Prostate gland (tissue), 2 donors: ENCODE measurements around the gene PCDH7.

Source experiments
- POLR2A ChIP-seq: fragments of 450-650 bp; IDR thresholded peaks from one replicate; pipeline ENCODE4 v1.6.1; 2016; ENCODE audit warnings: antibody characterized with exemption, mild to moderate bottlenecking
- POLR2AphosphoS5 ChIP-seq: sonication (generic); formaldehyde crosslinking; IDR thresholded peaks from one replicate; pipeline ENCODE4 v1.6.1; 2017; ENCODE audit warnings: antibody characterized with exemption
- TF ChIP-seq, protein P1 (sequence below), 4 experiments: fragments of 200-600 bp in 2 of 4; fragments of 450-650 bp in 2 of 4; sonication (generic) in 2 of 4; IDR thresholded peaks; 1 replicate in 3 of 4; 2 replicates in 1 of 4; pipeline ENCODE4 v1.5.1; 2016 to 2019; ENCODE audit warnings: antibody characterized with exemption in 4 of 4, mild to moderate bottlenecking in 2 of 4, moderate library complexity in 2 of 4

DNA sequence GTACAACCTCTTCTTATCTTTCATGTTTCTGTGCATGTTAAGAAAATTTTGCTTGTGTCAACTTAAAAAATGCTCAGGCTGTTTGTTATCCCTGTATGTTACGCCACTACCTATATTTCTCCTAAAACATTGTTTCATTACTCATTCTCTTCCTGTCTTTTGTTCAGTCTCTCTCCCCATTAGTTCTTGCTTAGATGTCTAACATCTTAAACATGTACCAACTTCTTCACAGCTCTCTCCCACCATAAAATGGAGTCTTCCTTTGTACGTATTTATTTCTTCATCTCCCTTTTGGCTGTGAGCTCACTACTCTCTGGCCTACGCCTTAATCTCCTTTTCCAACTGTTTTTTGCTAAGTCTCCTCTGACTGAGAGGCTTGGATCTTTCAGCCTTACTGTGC lies 36.4 kb downstream of the PCDH7 start:
- TF ChIP-seq, protein P1, sequence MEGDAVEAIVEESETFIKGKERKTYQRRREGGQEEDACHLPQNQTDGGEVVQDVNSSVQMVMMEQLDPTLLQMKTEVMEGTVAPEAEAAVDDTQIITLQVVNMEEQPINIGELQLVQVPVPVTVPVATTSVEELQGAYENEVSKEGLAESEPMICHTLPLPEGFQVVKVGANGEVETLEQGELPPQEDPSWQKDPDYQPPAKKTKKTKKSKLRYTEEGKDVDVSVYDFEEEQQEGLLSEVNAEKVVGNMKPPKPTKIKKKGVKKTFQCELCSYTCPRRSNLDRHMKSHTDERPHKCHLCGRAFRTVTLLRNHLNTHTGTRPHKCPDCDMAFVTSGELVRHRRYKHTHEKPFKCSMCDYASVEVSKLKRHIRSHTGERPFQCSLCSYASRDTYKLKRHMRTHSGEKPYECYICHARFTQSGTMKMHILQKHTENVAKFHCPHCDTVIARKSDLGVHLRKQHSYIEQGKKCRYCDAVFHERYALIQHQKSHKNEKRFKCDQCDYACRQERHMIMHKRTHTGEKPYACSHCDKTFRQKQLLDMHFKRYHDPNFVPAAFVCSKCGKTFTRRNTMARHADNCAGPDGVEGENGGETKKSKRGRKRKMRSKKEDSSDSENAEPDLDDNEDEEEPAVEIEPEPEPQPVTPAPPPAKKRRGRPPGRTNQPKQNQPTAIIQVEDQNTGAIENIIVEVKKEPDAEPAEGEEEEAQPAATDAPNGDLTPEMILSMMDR (IDR thresholded peaks at IDR 0.05) = no peak
- TF ChIP-seq POLR2A = no peak
- TF ChIP-seq POLR2AphosphoS5 = no peak
